OCI-LY7 (cell line): Measurements from ENCODE around the gene GMPS. TPM values are rescaled to one million over a fixed set of nuclear protein-coding genes. Genes with fewer than 3 reads are reported as not detected.

Source experiments
- BruUV-seq: library from RNA; stranded (reverse); fragments of 400-500 nt; replicated peaks from 2 replicates; lab custom pipeline; 2021; lab: Mats Ljungman, UMichigan
- CTCF ChIA-PET: fragments of 300-600 bp; sonication (Branson Sonifier 250); formaldehyde crosslinking; loops from one replicate; lab custom pipeline; 2022; ENCODE audit warnings: antibody characterized with exemption; ENCODE audit not compliant: unreplicated experiment; lab: Charles Lee
- POLR2A ChIA-PET: fragments of 300-600 bp; sonication (Branson Sonifier 250); formaldehyde crosslinking; loops from one replicate; lab custom pipeline; 2022; ENCODE audit warnings: antibody characterized with exemption; lab: Charles Lee
- DNase-seq: peaks from one replicate; pipeline ENCODE4 v3.0.0-alpha.2; 2015; ENCODE audit warnings: low spot score
- H2AFZ ChIP-seq: fragments of 200-600 bp; sonication (generic), shearing (Covaris generic); 2 replicates; pipeline ENCODE4 v1.6.1; 2014; ENCODE audit warnings: mild to moderate bottlenecking, antibody characterized with exemption, low read length, moderate library complexity
- H3K27ac ChIP-seq: fragments of 200-600 bp; sonication (generic); 2 replicates; pipeline ENCODE4 v1.5.1; 2014; ENCODE audit warnings: mixed run types, low read depth, mild to moderate bottlenecking, moderate library complexity, low read length, inconsistent platforms; ENCODE audit not compliant: poor library complexity, severe bottlenecking
- H3K36me3 ChIP-seq: fragments of 200-600 bp; sonication (generic); 2 replicates; pipeline ENCODE4 v1.6.1; 2014; ENCODE audit warnings: mild to moderate bottlenecking, antibody characterized with exemption, low read length, moderate library complexity, mixed read lengths; ENCODE audit not compliant: insufficient read depth
- H3K4me1 ChIP-seq: fragments of 200-600 bp; sonication (generic); 2 replicates; pipeline ENCODE4 v1.5.1; 2014; ENCODE audit warnings: mild to moderate bottlenecking, low read length; ENCODE audit not compliant: insufficient read depth, poor library complexity, severe bottlenecking
- H3K4me2 ChIP-seq: fragments of 200-600 bp; sonication (generic); 2 replicates; pipeline ENCODE4 v1.6.1; 2014; ENCODE audit warnings: mild to moderate bottlenecking, low read length
- H3K4me3 ChIP-seq: fragments of 200-600 bp; sonication (generic); 2 replicates; pipeline ENCODE4 v1.5.1; 2014; ENCODE audit warnings: mild to moderate bottlenecking, low read depth, low read length; ENCODE audit not compliant: poor library complexity, severe bottlenecking
- H3K79me2 ChIP-seq: fragments of 200-600 bp; sonication (generic); 2 replicates; pipeline ENCODE4 v1.6.1; 2016; ENCODE audit warnings: low read depth, mild to moderate bottlenecking, low read length, moderate library complexity, mixed read lengths; ENCODE audit not compliant: insufficient read depth
- H3K9me2 ChIP-seq: fragments of 200-600 bp; sonication (generic); 2 replicates; pipeline ENCODE4 v1.6.1; 2016; ENCODE audit warnings: mild to moderate bottlenecking, low read length, mixed read lengths; ENCODE audit not compliant: insufficient read depth
- H3K9me3 ChIP-seq: fragments of 200-600 bp; sonication (generic); 2 replicates; pipeline ENCODE4 v1.6.1; 2014; ENCODE audit warnings: mild to moderate bottlenecking, mixed run types, low read length, mixed read lengths
- H4K20me1 ChIP-seq: fragments of 200-600 bp; sonication (generic); 2 replicates; pipeline ENCODE4 v1.6.1; 2014; ENCODE audit warnings: mild to moderate bottlenecking, antibody characterized with exemption, low read length, moderate library complexity, mixed read lengths; ENCODE audit not compliant: insufficient read depth
- EZH2phosphoT487 ChIP-seq: fragments of 200-600 bp; sonication (generic); IDR thresholded peaks from 2 replicates; pipeline ENCODE4 v1.6.1; 2018; ENCODE audit warnings: low read depth, borderline replicate concordance, mild to moderate bottlenecking, mixed run types, antibody characterized with exemption, low read length, moderate library complexity, mixed read lengths
- intact Hi-C: fragments of 100-400 bp; cut with micrococcal nuclease; formaldehyde crosslinking; loops from one replicate; pipeline ENCODE4 v1.10.0; 2022; ENCODE audit not compliant: unreplicated experiment
- total RNA-seq, 2 experiments: library from RNA; depleted of rRNA in 1 of 2; stranded (reverse); fragments of >200 nt in 1 of 2; shearing (Covaris generic) in 1 of 2; gene quantifications; 2 replicates each; pipeline ENCODE4 v1.2.3, GENCODE V29; 2014 to 2022
- TF ChIP-seq, protein P1 (sequence below): fragments of 200-600 bp; sonication (generic); conservative IDR thresholded peaks from 2 replicates; pipeline ENCODE4 v1.5.1; 2014; ENCODE audit warnings: mild to moderate bottlenecking, antibody characterized with exemption, low read length, moderate library complexity, mixed read lengths

GMPS gene
- total RNA-seq, 2 experiments from 2014 or later, result 37.6 to 116 TPM

DNA sequence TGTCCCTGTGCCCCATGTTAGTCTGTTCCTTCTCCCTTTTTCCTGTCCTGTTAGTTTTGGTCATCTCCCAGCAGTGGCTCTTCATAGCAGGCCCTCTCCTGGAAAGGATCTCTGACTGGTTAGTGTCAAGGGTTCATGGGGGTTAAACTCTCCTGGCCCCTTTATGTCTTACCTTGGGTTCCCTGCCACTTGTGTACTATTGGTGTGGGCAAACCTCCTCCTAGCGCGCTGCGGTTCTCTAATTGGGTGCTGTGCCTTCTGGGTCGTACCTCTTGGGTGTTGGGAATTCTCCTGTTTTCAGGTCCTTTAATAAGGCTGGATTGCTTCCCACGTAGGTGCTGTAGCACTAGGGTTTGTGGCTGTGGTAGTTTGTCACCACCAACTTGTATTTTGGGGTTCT, 18.8 kb downstream of the GMPS start:
- ChIA-PET CTCF (no interaction called here), POLR2A (interaction anchor here (0.5 to 1.0 kb wide), 2 partner anchors 22 to 32 kb away, joined by 4 read pairs; no protein-coding TSS in a partner anchor)
- H3K9me2 ChIP-seq, result no peaks in the 10 kb centered on the region
- H3K4me1 ChIP-seq, result no peaks in the 10 kb centered on the region
- no peak overlapping the region for H3K4me2 ChIP-seq
- no peaks in the 10 kb centered on the region for H3K9me3 ChIP-seq
- peaks cover 26% of the 10 kb centered on the region for H3K36me3 ChIP-seq
- TF ChIP-seq EZH2phosphoT487, result no peak
- TF ChIP-seq, protein P1, sequence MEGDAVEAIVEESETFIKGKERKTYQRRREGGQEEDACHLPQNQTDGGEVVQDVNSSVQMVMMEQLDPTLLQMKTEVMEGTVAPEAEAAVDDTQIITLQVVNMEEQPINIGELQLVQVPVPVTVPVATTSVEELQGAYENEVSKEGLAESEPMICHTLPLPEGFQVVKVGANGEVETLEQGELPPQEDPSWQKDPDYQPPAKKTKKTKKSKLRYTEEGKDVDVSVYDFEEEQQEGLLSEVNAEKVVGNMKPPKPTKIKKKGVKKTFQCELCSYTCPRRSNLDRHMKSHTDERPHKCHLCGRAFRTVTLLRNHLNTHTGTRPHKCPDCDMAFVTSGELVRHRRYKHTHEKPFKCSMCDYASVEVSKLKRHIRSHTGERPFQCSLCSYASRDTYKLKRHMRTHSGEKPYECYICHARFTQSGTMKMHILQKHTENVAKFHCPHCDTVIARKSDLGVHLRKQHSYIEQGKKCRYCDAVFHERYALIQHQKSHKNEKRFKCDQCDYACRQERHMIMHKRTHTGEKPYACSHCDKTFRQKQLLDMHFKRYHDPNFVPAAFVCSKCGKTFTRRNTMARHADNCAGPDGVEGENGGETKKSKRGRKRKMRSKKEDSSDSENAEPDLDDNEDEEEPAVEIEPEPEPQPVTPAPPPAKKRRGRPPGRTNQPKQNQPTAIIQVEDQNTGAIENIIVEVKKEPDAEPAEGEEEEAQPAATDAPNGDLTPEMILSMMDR, result no peak
- H3K27ac ChIP-seq, result no peak overlapping the region
- H2AFZ ChIP-seq, result no peak overlapping the region
- DNase-seq, result no peak
- intact Hi-C loops, result no loop called here
- peaks cover 98% of the 10 kb centered on the region for H3K79me2 ChIP-seq
- H4K20me1 ChIP-seq, result peaks cover 46% of the 10 kb centered on the region
- H3K4me3 ChIP-seq, result no peak overlapping the region
- BruUV-seq, result no TSS peak

DNA sequence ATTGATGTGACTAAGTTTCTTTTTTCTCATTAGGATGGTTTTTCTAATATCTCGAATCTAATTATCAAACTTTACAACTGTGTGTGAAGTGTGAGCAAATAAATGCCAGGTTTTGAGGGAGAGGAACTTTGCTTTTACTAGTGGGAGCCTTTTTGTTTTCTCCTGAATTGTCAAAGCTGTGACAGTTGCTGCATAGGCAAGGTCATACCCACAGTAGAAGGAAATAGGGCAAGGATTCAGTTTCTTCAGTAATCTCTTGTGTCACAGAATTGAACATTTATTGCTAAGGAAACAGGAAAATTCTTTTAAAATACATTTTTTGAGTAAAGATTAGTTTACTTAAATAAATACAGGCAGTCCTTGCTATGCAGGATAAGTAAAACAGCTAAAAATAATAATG, 19.5 kb downstream of the GMPS start:
- no peak overlapping the region for H3K27ac ChIP-seq
- POLR2A ChIA-PET, result interaction anchor here (1.0 to 1.7 kb wide), 3 partner anchors 19 to 31 kb away, joined by 4 read pairs; no protein-coding TSS in a partner anchor

DNA sequence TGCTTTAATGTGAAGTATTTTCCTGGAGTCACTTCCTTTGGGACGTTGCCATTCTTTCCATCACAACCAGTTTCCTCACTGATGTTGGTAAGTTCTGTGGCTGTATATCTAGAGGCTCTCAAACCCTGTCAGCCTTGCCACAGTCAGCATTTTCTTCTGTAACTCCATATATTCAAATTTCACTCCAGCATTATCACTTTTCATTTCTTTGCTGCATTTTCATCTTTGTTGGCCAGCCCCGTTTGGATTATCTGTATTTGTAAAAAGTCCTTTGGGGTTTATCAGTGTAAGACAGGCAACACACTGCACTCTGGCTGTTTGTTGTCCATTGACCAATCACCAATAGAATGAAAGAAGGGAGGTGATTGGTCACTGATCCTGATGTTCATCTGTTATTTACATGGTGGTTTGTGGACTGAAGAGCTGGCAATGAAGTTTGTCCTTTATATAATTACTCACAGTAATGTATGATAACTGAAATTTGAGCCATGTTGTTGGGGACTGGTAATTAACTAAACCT, 20.3 kb downstream of the GMPS start:
- POLR2A ChIA-PET, result interaction anchor here (0.5 to 1.7 kb wide), 3 partner anchors 9 to 62 kb away, joined by 4 to 7 read pairs (median 5); no protein-coding TSS in a partner anchor
- Histone ChIP-seq H3K9me2 (no peaks in the 10 kb centered on the region), H2AFZ (no peak overlapping the region), H3K4me3 (no peak overlapping the region), H3K4me1 (no peaks in the 10 kb centered on the region), H3K27ac (no peak overlapping the region), H3K9me3 (no peaks in the 10 kb centered on the region), H3K79me2 (peaks cover 91% of the 10 kb centered on the region), H3K36me3 (peaks cover 41% of the 10 kb centered on the region), H4K20me1 (peaks cover 31% of the 10 kb centered on the region), H3K4me2 (no peak overlapping the region)
- CTCF ChIA-PET, result no interaction called here
- no TSS peak for BruUV-seq
- no peak for DNase-seq
- intact Hi-C loops, result no loop called here
- TF ChIP-seq, protein P1, result no peak
- TF ChIP-seq EZH2phosphoT487, result no peak

More for the DNA sequence above, 19.5 kb downstream of the GMPS start:
- no TSS peak for BruUV-seq
- CTCF ChIA-PET, result no interaction called here
- Histone ChIP-seq H3K9me3 (no peaks in the 10 kb centered on the region), H3K4me1 (no peaks in the 10 kb centered on the region), H3K4me3 (no peak overlapping the region), H3K36me3 (peaks cover 34% of the 10 kb centered on the region), H3K79me2 (peaks cover 98% of the 10 kb centered on the region), H4K20me1 (peaks cover 38% of the 10 kb centered on the region), H2AFZ (no peak overlapping the region), H3K9me2 (no peaks in the 10 kb centered on the region), H3K4me2 (no peak overlapping the region)
- intact Hi-C loops, result no loop called here
- TF ChIP-seq, protein P1, result no peak
- no peak for TF ChIP-seq EZH2phosphoT487
- no peak for DNase-seq
